Activated CD8-positive, alpha-beta memory T cell treated with anti-CD3 and anti-CD28 coated beads for 1 hour (primary cell): ENCODE measurements around the gene DTX2.
"Not testable (repeated sequence)": the region's sequence is repeated elsewhere in the genome, so short reads cannot be mapped to it uniquely, and the experiment has no call there.

Source experiments
- DNase-seq, 2 donors: peaks; one replicate each; pipeline ENCODE4 v3.0.0-alpha.2; 2020; ENCODE audit warnings: low read depth in 1 of 2; ENCODE audit errors: extremely low read depth in 1 of 2

DTX2 gene

DNA sequence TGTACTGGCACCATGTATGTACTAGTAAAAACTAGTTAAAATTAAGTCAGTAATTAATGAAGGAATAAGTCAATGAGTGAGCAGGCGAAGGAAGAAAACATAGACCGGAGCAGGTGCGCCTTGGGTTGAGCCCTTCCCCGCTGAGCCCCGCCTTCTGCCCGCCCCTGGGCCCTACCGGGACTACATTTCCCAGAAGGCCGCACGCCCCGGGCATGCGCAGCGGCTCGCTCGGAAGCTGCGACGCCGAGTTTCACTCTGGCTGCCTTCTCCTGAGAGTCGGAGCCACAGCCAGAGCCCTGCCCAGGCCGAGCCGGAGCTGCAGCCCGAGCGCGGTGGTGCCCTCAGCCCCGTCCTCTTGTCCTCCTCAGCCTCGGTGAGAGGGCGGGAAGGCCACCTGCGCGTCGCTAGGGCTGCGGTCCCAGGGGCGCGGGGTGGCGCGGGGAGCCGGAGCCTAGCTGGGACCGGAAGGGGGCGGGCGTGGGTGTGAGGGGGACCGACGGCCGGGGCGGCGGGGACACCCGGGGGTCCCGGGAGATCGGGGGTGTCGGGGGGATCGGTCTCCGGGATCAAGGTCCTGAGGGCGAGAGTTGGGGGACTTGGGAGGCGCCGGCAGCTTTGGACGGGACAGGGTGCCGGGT, at the start of gene DTX2:
Gene DTX2, plus strand, starts transcription at position 246 of the 638 bp plus-strand sequence. CDS start 18,801 bp downstream, outside the sequence.
- DNase-seq = peak in 1 of 2 donors; percentile 14

DNA sequence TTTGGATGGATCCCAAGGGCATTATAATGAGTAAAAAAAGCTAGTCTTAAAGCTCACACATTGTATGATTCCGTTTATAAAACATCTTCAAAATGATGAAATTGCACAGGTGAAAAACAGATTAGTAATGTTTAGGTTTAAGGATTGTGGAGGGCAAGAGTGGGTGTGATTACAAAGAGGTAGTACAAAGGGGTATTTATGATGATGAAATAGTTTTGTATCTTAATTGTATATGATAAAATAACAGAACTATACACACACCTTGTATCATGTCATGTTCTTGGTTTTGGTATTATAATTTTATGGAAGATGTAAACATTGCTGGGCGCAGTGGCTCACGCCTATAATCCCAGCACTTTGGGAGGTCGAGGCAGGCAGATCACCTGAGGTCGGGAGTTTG, 49.3 kb upstream of the DTX2 start:
- DNase-seq = no peak

DNA sequence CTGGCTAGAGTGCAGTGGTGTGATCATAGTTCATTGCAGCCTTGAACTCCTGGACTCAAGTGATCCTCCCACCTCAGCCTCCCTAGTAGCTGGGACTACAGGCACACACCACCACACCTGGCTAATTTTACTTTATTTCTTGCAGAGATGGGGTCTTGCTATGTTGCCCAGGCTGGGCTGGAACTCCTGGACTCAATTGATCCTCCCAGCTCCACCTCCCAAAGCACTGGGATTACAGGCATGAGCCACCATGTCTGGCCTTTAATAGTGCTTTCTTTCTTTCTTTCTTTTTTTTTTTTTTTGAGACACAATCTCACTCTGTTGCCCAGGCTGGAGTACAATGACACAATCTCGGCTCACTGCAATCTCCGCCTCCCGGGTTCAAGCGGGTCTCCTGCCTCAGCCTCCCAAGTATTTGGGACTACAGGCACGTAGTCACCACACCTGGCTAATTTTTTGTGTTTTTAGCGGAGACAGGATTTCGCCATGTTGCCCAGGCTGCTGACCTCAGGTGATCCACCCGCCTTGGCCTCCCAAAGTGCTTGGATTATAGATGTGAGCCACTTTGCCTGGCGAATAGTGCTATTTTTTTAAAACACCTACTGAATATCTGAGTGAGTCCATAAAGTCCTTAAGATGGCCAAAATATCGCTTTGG, 43.7 kb upstream of the DTX2 start:
- DNase-seq = not testable (repeated sequence)

DNA sequence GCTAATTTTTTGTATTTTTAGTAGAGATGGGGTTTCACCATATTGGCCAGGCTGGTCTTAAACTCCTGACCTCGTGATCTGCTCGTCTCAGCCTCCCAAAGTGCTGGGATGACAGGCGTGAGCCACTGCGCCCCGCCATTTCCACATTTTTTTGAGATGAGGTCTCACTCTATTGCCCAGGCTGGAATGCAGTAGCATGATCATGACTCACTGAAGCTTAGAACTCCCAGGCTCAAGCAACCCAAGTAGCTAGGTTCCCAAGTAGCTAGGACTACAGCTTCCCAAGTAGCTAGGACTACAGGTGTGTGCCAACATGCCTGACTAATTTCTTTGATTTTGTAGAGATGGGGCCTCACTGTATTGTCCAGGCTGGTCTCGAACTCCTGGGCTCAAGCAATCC, 40.4 kb upstream of the DTX2 start:
- not testable (repeated sequence) for DNase-seq

DNA sequence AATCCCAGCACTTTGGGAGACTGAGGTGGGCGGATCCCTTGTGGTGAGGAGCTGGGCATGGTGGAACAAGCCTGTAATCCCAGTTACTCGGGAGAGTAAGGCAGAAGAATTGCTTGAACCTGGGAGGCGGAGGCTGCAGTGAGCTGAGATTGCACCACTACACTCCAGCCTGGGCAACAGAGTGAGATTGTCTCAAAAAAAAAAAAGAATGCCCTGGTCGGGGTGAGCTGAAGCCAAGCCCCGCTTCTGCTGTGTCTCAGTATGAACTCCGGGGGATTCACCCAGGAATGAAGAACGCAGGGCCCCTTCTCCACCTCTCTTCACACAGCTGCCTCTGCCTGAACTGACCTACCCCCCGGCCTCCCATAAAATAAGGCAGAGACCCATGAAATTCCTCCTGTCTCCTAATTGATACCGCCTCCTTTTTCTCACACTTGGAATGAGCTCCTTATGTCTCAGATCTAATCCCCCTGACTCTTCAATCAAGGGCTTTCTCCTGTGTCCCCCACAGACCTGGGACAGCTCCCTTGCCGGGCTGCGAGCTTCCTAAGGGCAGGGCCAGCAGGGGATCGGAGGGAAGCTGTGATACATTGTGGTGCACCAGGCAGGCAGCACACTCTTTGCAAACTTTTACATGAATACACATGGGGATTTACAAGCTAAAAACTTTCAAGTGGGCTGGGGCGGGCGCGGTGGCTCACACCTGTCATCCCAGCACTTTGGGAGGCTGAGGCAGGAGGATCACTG, 37.7 kb upstream of the DTX2 start:
- no peak for DNase-seq

DNA sequence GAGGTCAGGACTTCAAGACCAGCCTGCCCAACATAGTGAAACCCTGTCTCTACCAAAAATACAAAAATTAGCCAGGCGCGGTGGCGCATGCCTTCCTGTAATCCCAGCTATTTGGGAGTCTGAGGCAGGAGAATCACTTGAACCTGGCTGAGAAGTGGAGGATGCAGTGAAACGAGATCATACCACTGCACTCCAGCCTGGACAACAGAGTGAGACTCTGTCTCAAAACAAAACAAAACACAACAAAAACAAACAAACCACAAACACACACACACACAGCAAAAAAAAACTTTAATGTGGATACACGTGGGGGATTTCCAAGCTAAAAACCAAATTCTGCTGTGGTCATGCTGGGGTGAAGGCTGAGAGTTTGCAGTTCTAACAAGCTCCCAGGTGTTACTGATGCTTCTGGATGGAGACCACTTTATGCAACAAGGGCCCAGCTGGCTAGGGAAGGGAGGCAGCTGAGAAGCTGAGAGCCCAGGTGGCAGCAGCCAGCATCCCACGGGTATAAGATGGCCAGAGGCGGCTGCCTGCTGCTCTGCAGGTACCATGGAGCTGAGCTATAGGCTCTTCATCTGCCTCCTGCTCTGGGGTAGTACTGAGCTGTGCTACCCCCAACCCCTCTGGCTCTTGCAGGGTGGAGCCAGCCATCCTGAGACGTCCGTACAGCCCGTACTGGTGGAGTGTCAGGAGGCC, 36.9 kb upstream of the DTX2 start, which contains the start of gene ZP3:
Gene ZP3, plus strand, starts transcription at position 538 of the 699 bp plus-strand sequence. Its CDS starts 15 bp downstream, at position 553.
- DNase-seq = no peak

DNA sequence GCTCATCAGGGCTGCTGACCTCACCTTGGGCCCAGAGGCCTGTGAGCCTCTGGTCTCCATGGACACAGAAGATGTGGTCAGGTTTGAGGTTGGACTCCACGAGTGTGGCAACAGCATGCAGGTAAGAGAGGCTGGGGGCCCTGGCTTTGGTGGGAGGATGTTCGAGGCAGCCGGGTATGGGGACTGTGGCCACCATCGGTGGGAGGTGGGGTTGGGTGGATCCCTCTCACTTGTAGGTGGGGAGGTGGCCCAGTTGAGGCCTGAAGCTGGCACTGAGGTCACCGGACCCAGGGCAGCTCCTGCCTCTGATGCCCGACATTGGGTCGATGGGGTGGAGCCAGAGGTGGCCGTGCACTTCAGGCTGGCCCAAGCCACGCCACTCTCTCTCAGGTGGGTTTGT, 36.4 kb upstream of the DTX2 start:
- no peak for DNase-seq

DNA sequence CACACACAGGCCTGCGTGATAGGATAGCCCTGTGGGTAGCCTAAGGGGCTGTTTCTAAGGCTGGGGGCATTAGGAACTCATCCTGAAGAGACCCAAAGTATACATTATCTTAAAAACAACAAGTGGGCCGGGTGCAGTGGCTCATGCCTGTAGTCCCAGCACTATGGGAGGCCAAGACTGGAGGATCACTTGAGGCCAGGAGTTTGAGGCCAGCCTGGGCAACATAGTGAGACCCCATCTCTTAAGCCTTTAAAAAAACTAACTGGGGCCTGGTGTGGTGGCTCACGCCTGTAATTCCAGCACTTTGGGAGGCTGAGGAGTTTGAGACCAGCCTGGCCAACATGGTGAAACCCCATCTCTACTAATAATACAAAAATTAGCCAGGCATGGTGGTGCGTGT, 36.0 kb upstream of the DTX2 start:
- DNase-seq = not testable (repeated sequence)

DNA sequence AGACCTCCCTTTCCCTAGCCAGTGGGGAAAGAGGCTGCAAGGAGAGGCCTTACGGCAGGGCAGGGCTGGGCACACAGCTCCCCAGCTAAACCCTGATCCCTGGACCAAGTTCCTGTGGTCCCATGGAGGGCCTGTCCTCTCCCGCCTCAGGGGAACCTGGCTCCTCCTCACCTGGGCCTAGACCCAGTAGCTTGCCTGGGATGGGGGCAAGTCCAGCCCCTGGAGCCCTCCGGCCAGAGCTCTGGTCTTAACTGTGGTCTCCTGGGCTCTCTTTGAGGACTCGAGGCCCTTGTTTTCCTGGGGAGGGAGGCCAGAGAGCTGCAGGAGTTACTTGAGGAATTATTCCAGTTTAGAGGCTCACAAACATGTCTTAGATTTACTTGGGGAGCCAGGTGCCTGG, 35.3 kb upstream of the DTX2 start:
- no peak for DNase-seq

DNA sequence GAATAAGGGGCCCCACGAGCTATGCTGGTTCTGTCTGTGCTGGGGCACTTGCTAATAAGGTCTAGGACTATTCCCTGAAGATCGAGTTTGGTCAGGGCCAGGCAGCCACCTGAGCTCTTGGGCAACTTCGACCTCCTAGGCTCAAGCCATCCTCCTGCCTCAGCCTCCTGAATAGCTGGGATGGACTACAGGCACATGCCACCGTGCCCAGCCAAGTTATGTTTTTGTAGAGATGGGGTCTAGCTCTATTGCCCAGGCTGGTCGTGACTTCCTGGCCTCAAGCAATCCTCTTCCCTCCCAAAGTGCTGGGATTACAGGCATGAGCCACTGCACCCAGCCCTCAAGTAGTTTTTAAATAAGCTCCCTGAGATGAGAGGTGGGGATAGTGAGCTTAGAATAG, 33.9 kb upstream of the DTX2 start:
- no peak for DNase-seq

DNA sequence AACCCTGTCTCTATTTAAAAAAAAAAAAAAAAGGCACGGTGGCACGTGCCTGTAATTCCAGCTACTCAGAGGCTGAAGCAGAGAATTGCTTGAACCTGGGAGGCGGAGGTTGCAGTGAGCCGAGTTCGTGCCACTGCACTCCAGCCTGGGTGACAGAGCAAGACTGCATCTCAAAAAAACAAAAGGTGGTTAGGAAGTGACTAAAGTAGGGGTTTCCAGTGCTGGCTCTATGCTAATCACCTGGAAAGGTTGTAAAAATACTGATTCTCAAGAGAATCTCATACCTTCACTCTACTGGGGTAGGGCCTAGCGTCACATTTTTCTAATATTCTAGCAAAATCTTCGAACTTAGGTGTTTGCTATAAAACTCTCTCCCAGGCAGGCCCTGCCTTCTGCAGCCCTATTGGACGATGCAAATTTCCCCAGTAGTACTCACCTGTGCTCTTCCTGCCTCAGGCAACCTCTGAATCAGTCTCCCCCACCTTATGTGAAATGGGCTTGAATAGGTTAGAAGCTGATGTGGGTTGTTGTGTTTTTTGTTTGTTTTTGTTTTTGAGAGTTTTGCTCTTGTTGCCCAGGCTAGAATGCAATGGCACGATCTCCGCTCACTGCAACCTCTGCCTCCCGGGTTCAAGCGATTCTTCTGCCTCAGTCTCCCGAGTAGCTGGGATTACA, 33.2 kb upstream of the DTX2 start:
- no peak for DNase-seq

DNA sequence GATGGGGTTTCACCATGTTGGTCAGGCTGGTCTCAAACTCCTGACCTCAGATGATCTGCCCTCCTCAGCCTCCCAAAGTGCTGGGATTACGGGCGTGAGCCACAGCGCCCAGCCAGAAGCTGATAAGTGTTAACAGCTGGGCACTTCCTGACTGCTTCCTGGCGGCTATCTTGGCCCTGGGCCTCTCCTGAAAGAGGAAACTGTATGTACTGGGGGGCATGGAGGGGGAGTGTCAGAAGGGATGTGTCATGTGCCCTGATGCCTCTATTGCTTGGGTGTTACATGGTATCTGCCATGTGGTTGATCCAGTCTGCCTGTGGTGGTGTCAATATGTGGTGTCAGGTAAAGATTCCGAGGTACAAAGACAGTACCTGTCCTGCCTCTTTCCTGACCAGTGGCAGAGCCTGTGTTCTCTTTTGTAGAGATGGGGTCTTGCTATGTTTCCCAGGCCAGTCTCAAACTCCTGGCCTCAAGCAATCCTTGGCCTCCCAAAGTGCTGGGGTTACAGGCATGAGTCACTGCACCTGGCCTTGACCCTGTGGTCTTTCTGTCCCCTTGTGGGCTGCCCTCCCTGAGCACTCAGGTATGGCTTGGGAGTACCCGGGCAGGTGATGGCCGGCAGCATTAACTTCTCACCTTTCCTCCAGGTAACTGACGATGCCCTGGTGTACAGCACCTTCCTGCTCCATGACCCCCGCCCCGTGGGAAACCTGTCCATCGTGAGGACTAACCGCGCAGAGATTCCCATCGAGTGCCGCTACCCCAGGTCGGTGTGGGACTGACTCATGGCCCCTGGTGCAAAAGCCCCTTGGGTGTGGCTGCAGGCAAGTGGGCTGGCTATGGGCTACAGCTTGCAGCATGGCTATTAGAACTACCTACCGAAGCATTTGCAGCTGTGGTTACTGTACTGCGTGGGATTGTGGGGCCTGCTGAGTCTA, 32.4 kb upstream of the DTX2 start:
- DNase-seq = no peak

DNA sequence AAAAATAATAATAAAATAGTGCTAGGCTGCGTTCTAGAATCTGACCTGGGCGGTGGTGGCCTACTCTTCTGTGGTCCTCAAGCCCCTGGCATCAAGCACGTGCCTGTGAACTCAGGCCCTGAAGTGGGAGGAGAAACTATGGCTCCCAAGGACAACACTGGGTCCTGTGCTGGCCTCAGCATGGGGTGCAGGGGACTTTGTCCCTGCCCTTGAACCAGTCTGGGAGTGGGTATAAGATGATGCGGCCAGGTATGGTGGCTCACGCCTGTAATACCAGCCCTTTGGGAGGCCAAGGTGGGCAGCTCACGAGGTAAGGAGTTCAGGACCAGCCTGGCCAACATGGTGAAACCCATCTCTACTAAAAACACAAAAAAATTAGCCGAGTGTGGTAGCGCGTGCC, 31.3 kb upstream of the DTX2 start:
- DNase-seq = no peak

DNA sequence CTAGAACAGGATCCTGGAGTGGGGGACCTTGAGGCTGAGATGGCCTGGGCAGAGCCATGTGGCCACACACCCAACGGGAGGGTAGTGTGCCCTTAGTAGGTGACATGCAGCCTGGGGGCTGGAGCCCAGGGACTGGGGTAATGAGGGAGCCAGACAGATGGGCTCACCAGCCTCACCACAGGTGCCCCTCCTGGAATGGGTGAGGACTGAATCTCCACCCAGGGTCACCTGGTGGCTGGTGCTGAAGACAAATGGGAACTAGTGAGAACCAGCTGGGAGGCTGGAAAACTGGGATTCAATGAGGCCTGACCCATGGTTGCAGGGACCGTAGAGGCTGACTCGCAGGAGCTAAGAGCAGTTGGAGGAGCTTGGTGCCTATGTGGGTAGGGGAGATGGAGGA, 30.7 kb upstream of the DTX2 start:
- no peak for DNase-seq

DNA sequence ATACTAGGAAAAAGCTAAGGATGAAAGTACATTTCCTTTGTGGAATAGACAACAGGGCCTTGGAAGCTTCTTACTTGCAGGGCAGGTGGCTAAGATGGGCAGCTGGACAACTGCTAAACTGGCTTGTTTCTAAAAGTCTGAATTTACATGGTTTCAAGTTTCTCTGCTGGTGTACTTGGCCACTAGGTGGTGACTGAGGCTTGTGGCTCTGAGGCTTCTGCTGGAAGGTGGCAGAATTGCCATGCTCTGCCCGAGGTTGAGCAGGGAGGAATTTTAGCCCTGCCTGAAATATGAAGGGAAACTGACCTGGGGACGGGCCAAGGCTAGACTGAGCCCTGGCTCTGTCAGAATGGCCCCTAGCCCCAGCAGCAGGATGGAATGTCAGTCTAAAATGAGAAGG, 23.6 kb upstream of the DTX2 start:
- peak in 1 of 2 donors; percentile 16 for DNase-seq

DNA sequence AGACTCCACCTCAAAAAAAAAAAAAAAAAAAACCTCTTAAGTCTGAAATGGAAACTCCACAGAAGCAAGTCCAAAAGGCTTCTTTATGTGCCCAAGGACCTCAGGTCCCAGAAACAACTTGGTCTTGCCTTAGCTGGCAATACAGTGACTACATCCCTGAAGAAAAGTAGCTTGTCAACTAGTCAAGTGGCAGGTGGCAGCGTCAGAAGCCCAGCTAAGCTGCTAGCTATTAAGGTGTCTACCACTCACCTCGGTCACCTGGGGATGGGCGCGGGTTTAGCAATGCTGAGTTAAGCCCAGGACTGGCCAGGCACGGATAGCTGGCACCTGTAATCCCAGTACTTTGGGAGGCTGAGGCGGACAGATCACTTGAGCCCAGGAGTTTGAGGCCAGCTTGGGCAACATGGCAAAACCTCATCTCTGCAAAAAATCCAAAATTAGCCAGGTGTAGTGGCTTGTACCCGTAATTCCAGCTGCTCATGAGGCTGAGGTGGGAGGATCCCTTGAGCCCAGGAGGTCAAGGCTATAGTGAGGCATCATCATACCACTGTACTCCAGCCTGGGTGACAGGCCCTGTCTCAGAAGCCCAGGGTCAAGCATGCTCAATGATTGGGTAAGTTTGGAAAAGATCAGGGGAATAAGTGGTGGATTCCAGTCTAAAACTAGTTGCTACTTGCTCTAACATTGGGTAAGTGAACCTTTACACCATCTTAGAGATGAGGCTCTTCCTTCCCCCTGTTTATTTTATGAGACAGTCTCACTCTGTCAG, 22.2 kb upstream of the DTX2 start:
- not testable (repeated sequence) for DNase-seq

DNA sequence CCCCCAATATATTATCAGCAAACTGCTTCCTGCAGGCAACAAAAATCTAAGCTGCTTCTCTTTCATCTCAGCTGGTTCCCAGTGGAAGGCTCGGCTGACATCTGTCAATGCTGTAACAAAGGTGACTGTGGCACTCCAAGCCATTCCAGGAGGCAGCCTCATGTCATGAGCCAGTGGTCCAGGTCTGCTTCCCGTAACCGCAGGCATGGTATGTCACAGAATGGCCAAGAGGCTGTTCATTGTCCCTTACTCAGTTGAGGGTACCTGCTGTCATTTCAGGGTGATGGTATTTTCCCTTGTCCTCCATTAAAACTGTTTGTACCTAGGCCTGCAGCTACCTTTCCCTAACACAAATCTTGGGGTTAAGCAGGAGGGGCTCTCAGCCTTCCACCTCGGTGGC, 21.1 kb upstream of the DTX2 start:
- not testable (repeated sequence) for DNase-seq

DNA sequence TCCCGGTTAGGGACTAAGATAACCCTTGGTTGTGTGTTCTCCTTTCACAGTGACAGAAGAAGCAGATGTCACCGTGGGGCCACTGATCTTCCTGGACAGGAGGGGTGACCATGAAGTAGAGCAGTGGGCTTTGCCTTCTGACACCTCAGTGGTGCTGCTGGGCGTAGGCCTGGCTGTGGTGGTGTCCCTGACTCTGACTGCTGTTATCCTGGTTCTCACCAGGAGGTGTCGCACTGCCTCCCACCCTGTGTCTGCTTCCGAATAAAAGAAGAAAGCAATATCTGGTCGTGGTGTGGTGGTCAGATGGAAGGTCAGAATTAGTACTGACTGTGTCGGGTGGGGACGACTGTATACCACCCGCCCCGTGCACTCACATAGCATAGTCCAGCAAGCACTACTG, 19.7 kb upstream of the DTX2 start:
- DNase-seq = not testable (repeated sequence)
